PC-9 (cell line): ENCODE results near the gene WBP1L. TPM values are rescaled to one million over a fixed set of nuclear protein-coding genes. Genes with fewer than 3 reads are reported as not detected.

Source experiments
- BruUV-seq: library from RNA; stranded (reverse); fragments of 400-500 nt; replicated peaks from 2 replicates; lab custom pipeline; 2021; lab: Mats Ljungman, UMichigan
- CTCF ChIA-PET: fragments of 300-600 bp; sonication (Branson Sonifier 250); formaldehyde crosslinking; loops from one replicate; lab custom pipeline; 2022; ENCODE audit warnings: antibody characterized with exemption; lab: Charles Lee
- POLR2A ChIA-PET: fragments of 300-600 bp; sonication (Branson Sonifier 250); formaldehyde crosslinking; loops from one replicate; lab custom pipeline; 2022; ENCODE audit warnings: antibody characterized with exemption; ENCODE audit not compliant: unreplicated experiment; lab: Charles Lee
- DNase-seq, 2 experiments: peaks; one replicate each; pipeline versions ENCODE4 v3.0.0 to v3.0.0-alpha.2; 2015 to 2022; ENCODE audit warnings: mixed read lengths in 1 of 2
- H2AFZ ChIP-seq: fragments of 200-600 bp; sonication (generic); 2 replicates; pipeline ENCODE4 v1.8.1; 2017; ENCODE audit warnings: antibody characterized with exemption
- H3F3A ChIP-seq: fragments of 200-600 bp; sonication (generic); 2 replicates; pipeline ENCODE4 v1.8.1; 2017; ENCODE audit warnings: antibody characterized with exemption, mild to moderate bottlenecking, low read depth; ENCODE audit not compliant: insufficient read depth
- H3K27ac ChIP-seq: fragments of 200-600 bp; sonication (generic); 2 replicates; pipeline ENCODE4 v1.6.1; 2016; ENCODE audit warnings: mixed run types
- H3K27me3 ChIP-seq: fragments of 200-600 bp; sonication (generic); 2 replicates; pipeline ENCODE4 v1.6.1; 2016; ENCODE audit warnings: low read depth, mixed run types; ENCODE audit not compliant: insufficient read depth
- H3K36me3 ChIP-seq: fragments of 200-600 bp; sonication (generic); 2 replicates; pipeline ENCODE4 v1.6.1; 2016; ENCODE audit warnings: low read depth, mixed run types
- H3K4me1 ChIP-seq: fragments of 200-600 bp; sonication (generic); replicated peaks from 2 replicates; pipeline ENCODE4 v1.6.1; 2016; ENCODE audit warnings: mixed run types; ENCODE audit not compliant: insufficient read depth
- H3K4me2 ChIP-seq: fragments of 200-600 bp; sonication (generic); 2 replicates; pipeline ENCODE4 v1.6.1; 2017; ENCODE audit warnings: mixed run types
- H3K4me3 ChIP-seq: fragments of 200-600 bp; sonication (generic); 2 replicates; pipeline ENCODE4 v1.6.1; 2016; ENCODE audit warnings: mixed run types
- H3K79me2 ChIP-seq: fragments of 200-600 bp; sonication (generic); 2 replicates; pipeline ENCODE4 v1.6.1; 2017; ENCODE audit warnings: low read depth, mixed run types
- H3K9me2 ChIP-seq: fragments of 200-600 bp; sonication (generic); 2 replicates; pipeline ENCODE4 v1.8.1; 2017; ENCODE audit warnings: mild to moderate bottlenecking; ENCODE audit not compliant: insufficient read depth
- H3K9me3 ChIP-seq: fragments of 200-600 bp; sonication (generic); 2 replicates; pipeline ENCODE4 v1.8.1; 2016; ENCODE audit warnings: low read depth; ENCODE audit not compliant: insufficient read depth
- H4K20me1 ChIP-seq: fragments of 200-600 bp; sonication (generic); 2 replicates; pipeline ENCODE4 v1.8.1; 2017; ENCODE audit not compliant: insufficient read depth
- EZH2 ChIP-seq: fragments of 200-600 bp; sonication (generic); IDR thresholded peaks from 2 replicates; pipeline ENCODE4 v1.8.0; 2017; ENCODE audit warnings: antibody characterized with exemption, low read depth
- intact Hi-C: fragments of 100-400 bp; cut with micrococcal nuclease; formaldehyde crosslinking; loops from one replicate; pipeline ENCODE4 v1.10.0; 2022; ENCODE audit not compliant: unreplicated experiment
- total RNA-seq: library from RNA; stranded (reverse); gene quantifications from 2 replicates; pipeline ENCODE4 v1.2.3, GENCODE V29; 2021
- TF ChIP-seq, protein P1 (sequence below): fragments of 200-600 bp; sonication (generic); conservative IDR thresholded peaks from 2 replicates; pipeline ENCODE4 v1.6.1; 2017; ENCODE audit warnings: mixed run types, antibody characterized with exemption, mild to moderate bottlenecking, moderate library complexity

WBP1L gene
- total RNA-seq, 1 experiment from 2014 or later, result 19.7 TPM

DNA sequence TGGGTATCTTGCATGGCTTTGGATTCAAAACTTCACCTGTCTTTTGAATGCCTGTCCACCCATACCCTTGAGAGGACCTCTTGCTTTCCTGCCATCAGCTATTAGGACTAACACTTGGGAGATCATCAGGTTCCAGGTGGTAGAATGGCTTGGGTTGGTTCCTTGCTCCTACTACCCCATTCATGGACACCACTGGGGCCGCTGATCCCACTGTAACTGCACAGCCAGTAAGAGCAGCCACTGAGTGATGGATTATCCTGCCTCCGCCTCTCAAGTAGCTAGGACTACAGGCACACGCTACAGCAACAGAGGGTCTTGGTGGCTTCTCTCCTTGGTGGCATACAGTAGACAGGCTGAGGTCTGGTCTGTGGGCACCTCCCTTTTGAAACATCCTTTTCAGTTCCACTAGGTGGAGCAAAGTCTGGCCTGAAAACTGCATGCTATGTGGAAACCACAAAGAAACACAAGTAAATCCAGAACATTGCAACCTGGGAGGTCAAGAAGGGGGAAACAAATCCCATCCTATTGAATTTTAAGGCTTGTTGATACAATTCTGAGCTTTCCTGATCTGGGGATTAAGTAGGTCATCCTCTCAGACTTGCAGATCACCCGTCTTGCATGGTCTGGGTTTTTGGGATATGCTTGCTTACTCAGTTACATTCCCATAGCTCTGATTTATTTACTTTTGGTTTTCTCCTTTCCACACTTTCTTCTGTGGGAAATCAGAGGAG, 9.4 kb downstream of the WBP1L start:
- no peak overlapping the region for H2AFZ ChIP-seq
- POLR2A ChIA-PET, result interaction anchor here (0.7 kb wide), 1 partner anchor 186 kb away, joined by 3 read pairs; no protein-coding TSS in a partner anchor
- no peak for DNase-seq
- no peaks in the 10 kb centered on the region for H3K79me2 ChIP-seq
- peaks cover 9% of the 10 kb centered on the region; the same call in 1 of the 2 replicates for H4K20me1 ChIP-seq
- H3K9me3 ChIP-seq, result no peaks in the 10 kb centered on the region
- H3K9me2 ChIP-seq, result no peaks in the 10 kb centered on the region
- intact Hi-C loops, result no loop called here
- H3K27me3 ChIP-seq, result no peaks in the 10 kb centered on the region
- no TSS peak for BruUV-seq
- H3F3A ChIP-seq, result no peaks in the 10 kb centered on the region
- no peaks in the 10 kb centered on the region for H3K4me1 ChIP-seq
- no peak overlapping the region for H3K4me3 ChIP-seq
- no peak overlapping the region for H3K4me2 ChIP-seq
- TF ChIP-seq, protein P1, sequence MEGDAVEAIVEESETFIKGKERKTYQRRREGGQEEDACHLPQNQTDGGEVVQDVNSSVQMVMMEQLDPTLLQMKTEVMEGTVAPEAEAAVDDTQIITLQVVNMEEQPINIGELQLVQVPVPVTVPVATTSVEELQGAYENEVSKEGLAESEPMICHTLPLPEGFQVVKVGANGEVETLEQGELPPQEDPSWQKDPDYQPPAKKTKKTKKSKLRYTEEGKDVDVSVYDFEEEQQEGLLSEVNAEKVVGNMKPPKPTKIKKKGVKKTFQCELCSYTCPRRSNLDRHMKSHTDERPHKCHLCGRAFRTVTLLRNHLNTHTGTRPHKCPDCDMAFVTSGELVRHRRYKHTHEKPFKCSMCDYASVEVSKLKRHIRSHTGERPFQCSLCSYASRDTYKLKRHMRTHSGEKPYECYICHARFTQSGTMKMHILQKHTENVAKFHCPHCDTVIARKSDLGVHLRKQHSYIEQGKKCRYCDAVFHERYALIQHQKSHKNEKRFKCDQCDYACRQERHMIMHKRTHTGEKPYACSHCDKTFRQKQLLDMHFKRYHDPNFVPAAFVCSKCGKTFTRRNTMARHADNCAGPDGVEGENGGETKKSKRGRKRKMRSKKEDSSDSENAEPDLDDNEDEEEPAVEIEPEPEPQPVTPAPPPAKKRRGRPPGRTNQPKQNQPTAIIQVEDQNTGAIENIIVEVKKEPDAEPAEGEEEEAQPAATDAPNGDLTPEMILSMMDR, result peak; percentile 53; the same call in 1 of the 2 replicates
- no peak for TF ChIP-seq EZH2
- CTCF ChIA-PET, result interaction anchor here (0.6 to 1.3 kb wide), 2 partner anchors 12 to 18 kb away, joined by 3 to 4 read pairs; no protein-coding TSS in a partner anchor
- no peaks in the 10 kb centered on the region for H3K36me3 ChIP-seq
- no peak overlapping the region for H3K27ac ChIP-seq

DNA sequence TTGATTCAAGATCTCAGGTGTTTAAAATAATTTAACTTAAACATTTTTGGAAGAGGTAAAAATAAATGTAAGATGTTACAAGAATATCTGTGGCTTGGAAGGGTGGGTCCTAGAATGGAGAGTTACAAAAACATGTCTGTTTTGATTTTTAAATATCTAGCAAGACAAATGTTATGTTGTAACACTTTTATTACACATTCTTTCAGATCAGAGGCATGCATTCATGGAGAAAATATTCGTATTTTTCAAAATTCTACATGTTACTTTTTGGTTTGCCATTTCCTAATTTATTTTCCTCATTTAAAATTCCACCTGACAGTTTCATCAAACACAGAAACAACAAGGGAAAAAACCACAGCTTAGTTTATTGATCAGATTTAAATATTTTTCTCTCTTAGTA, 10.0 kb downstream of the WBP1L start:
- Histone ChIP-seq H3K27me3 (no peaks in the 10 kb centered on the region), H3K4me2 (no peak overlapping the region), H3K4me1 (no peaks in the 10 kb centered on the region), H3K9me2 (no peaks in the 10 kb centered on the region), H3K27ac (no peak overlapping the region), H3K79me2 (no peaks in the 10 kb centered on the region), H3K36me3 (no peaks in the 10 kb centered on the region), H3K9me3 (no peaks in the 10 kb centered on the region), H4K20me1 (peaks cover 9% of the 10 kb centered on the region; the same call in 1 of the 2 replicates), H3K4me3 (no peak overlapping the region), H3F3A (no peaks in the 10 kb centered on the region), H2AFZ (no peak overlapping the region)
- CTCF ChIA-PET, result interaction anchor here (0.6 to 1.3 kb wide), 2 partner anchors 11 to 18 kb away, joined by 3 to 4 read pairs; no protein-coding TSS in a partner anchor
- intact Hi-C loops, result no loop called here
- POLR2A ChIA-PET, result interaction anchor here (0.7 kb wide), 1 partner anchor 186 kb away, joined by 3 read pairs; no protein-coding TSS in a partner anchor
- DNase-seq, result no peak
- no TSS peak for BruUV-seq
- no peak for TF ChIP-seq EZH2
- TF ChIP-seq, protein P1, result no peak

DNA sequence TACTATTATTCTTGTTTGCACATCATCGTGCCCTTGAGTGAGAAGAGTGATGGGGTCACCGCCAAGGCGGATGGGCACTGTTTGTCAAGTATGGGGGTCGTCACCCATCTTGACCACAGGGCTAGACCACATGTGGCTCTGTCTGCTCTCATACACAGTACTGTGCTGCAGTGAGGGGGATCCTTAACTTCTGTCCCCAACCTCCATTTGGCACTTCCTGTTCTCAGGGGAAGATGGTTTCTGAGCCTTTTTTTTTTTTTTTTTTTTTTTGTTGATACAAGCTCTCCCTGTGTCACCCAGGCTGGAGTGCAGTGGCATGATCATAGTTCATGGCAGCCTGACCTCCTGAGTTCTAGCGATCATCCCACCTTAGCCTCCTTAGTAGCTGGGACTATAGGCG, 13.6 kb downstream of the WBP1L start:
- H3K4me1 ChIP-seq, result no peaks in the 10 kb centered on the region
- TF ChIP-seq EZH2, result no peak
- TF ChIP-seq, protein P1, result no peak
- POLR2A ChIA-PET, result no interaction called here
- H3K27ac ChIP-seq, result no peak overlapping the region
- no peaks in the 10 kb centered on the region for H3K36me3 ChIP-seq
- no peak overlapping the region for H2AFZ ChIP-seq
- intact Hi-C loops, result no loop called here
- peaks cover 9% of the 10 kb centered on the region; the same call in 1 of the 2 replicates for H4K20me1 ChIP-seq
- no peak overlapping the region for H3K4me2 ChIP-seq
- no peak for DNase-seq
- no peaks in the 10 kb centered on the region for H3F3A ChIP-seq
- no peak overlapping the region for H3K4me3 ChIP-seq
- H3K79me2 ChIP-seq, result no peaks in the 10 kb centered on the region
- no peaks in the 10 kb centered on the region for H3K9me2 ChIP-seq
- BruUV-seq, result no TSS peak
- H3K27me3 ChIP-seq, result no peaks in the 10 kb centered on the region
- no peaks in the 10 kb centered on the region for H3K9me3 ChIP-seq
- CTCF ChIA-PET, result no interaction called here
